ENCODE measurements around the gene TPCN2. TPM values are rescaled to one million over a fixed set of nuclear protein-coding genes. Genes with fewer than 3 reads are reported as not detected.

The TPCN2 gene
- total and polyA plus RNA-seq, 2 of the 8 experiments (the other 6 are each of a cell fraction or from before 2014, with no cell fraction given) = 9.7 to 18.6 TPM

DNA sequence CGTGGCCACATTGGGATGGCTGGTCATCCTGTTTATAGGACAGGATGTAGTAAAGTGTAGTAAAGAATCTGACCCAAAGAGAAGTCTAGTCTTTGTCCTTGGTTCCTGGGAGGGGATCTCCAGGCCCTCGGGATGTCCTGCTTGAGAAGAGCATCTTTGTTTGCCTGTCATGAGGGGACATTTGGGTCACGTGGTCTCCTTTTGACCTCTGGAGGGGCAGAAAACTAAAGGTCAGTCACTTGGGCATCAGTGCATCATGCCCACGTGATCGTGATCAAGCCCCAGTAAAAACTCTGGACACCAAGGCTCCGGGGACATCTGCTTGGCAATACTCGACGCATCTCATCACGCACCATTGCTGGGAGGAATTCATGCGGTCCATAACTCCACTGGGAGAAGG is 116.1 kb downstream of the TPCN2 start (continued):
- no peak for TF ChIP-seq SRF (IDR thresholded peaks at IDR 0.05; ENCODE audit: low read depth, low read length)
- TF ChIP-seq TAF1 (IDR thresholded peaks at IDR 0.05; ENCODE audit: low read depth, low read length) = no peak
- TF ChIP-seq POU5F1 (IDR thresholded peaks at IDR 0.05; ENCODE audit: low read depth, low read length) = no peak
- no peak for TF ChIP-seq RBBP5 (IDR thresholded peaks at IDR 0.05; ENCODE audit: borderline replicate concordance, low read depth, low read length)
- TF ChIP-seq EZH2 (IDR thresholded peaks at IDR 0.05; ENCODE audit: low read depth, low read length, severe bottlenecking) = no peak
